ENCODE data around the gene TNF.

The TNF gene

GRCh38 chr6:31573239-31574105 lies 1.9 kb upstream of the TNF start:
- no peak for DNase-seq

GRCh38 chr6:31574106-31575061 lies 981 bp upstream of the TNF start:
- no peak for DNase-seq

GRCh38 chr6:31575952-31576685 lies 754 bp downstream of the TNF start:
- no peak for DNase-seq

GRCh38 chr6:31576897-31577578 lies 1.7 kb downstream of the TNF start:
- no peak for DNase-seq

- DNase-seq: no peak
These were observed 2.2 kb downstream of the TNF start for GRCh38 chr6:31577579-31577966.

- DNase-seq: peak; percentile 76
These were observed 3.1 kb downstream of the TNF start for GRCh38 chr6:31578184-31579118.

GRCh38 chr6:31579119-31579505 lies 3.7 kb downstream of the TNF start:
- no peak for DNase-seq

- no peak for DNase-seq
These were observed 4.4 kb downstream of the TNF start for GRCh38 chr6:31579546-31580437.

GRCh38 chr6:31580438-31580740 lies 5.0 kb downstream of the TNF start:
- no peak for DNase-seq

- peak; percentile 83 for DNase-seq
These were observed 5.6 kb downstream of the TNF start for GRCh38 chr6:31580807-31581433.

- DNase-seq: no peak
These were observed 6.3 kb downstream of the TNF start for GRCh38 chr6:31581434-31582229.

GRCh38 chr6:31582230-31582643 lies 6.9 kb downstream of the TNF start, which contains the start of gene LTB:
TSS of gene LTB (minus strand) at chr6:31582424. CDS start at chr6:31582417, 7 bp downstream.
- no peak for DNase-seq

- DNase-seq: no peak
These were observed 10.1 kb downstream of the TNF start for GRCh38 chr6:31585491-31585890.

GRCh38 chr6:31586008-31586407 lies 10.6 kb downstream of the TNF start, which contains the start of gene LST1:
TSS of gene LST1 (plus strand) at chr6:31586277. CDS start at chr6:31587300, 1,023 bp downstream.
- no peak for DNase-seq

- no peak for DNase-seq
These were observed 11.4 kb downstream of the TNF start for GRCh38 chr6:31586599-31587281.

GRCh38 chr6:31587791-31588777 lies 12.7 kb downstream of the TNF start:
- DNase-seq: no peak

Measured in kidney glomerular epithelial cell (primary cell).